GM13977 (cell line): Measurements from ENCODE around the gene HLA-DMA.

Experiments used
- DNase-seq: peaks from one replicate; pipeline ENCODE4 v3.0.0; 2012; ENCODE audit warnings: low spot score
- CTCF ChIP-seq: IDR thresholded peaks from 2 replicates; pipeline ENCODE4 v1.5.1; 2012; ENCODE audit warnings: mild to moderate bottlenecking, control low read depth; ENCODE audit not compliant: insufficient read depth; ENCODE audit errors: extremely low read depth, missing control alignments
- in situ Hi-C: fragments of 300-500 bp; cut with MboI; formaldehyde crosslinking; loops from one replicate; pipeline ENCODE4 v1.12.0; 2022; ENCODE audit warnings: low sequenced_read_pairs, low pct_unique_long_range_greater_than_20kb, mixed read lengths, inconsistent platforms; ENCODE audit not compliant: unreplicated experiment

Gene HLA-DMA

GRCh38 chr6:32975886-32976285 is 23.0 kb upstream of the HLA-DMA start:
- no peak for TF ChIP-seq CTCF
- no peak for DNase-seq
- in situ Hi-C loops: loop anchor here (10.0 kb wide), 1 partner anchor 91 kb away; no protein-coding TSS in a partner anchor

GRCh38 chr6:32974541-32975308 is 21.8 kb upstream of the HLA-DMA start:
- TF ChIP-seq CTCF: no peak
- DNase-seq: no peak
- in situ Hi-C loops: loop anchor here (10.0 kb wide), 1 partner anchor 90 kb away; no protein-coding TSS in a partner anchor

- in situ Hi-C loops: loop anchor here (10.0 kb wide), 1 partner anchor 89 kb away; no protein-coding TSS in a partner anchor
- DNase-seq: peak; percentile 48
- TF ChIP-seq CTCF: no peak
Observed at GRCh38 chr6:32974016-32974333, 21.1 kb upstream of the HLA-DMA start.

- in situ Hi-C loops: loop anchor here (10.0 kb wide), 1 partner anchor 89 kb away; no protein-coding TSS in a partner anchor
- TF ChIP-seq CTCF: no peak
- peak; percentile 40 for DNase-seq
Observed at GRCh38 chr6:32973144-32974015, 20.5 kb upstream of the HLA-DMA start.

- no peak for TF ChIP-seq CTCF
- DNase-seq: peak; percentile 75
- in situ Hi-C loops: loop anchor here (10.0 kb wide), 1 partner anchor 88 kb away; no protein-coding TSS in a partner anchor
Observed at GRCh38 chr6:32972353-32973143, 19.7 kb upstream of the HLA-DMA start.
